Loucy (cell line): ENCODE data around the gene CROCC.
"Not testable (repeated sequence)": the region's sequence is repeated elsewhere in the genome, so short reads cannot be mapped to it uniquely, and the experiment has no call there.

Source experiments
- CTCF ChIP-seq: fragments of 200-600 bp; sonication (generic); conservative IDR thresholded peaks from 2 replicates; pipeline ENCODE4 v1.5.1; 2014; ENCODE audit warnings: mild to moderate bottlenecking, antibody characterized with exemption, low read length
- EZH2phosphoT487 ChIP-seq: fragments of 200-600 bp; IDR thresholded peaks from 2 replicates; pipeline ENCODE4 v1.6.1; 2018; ENCODE audit warnings: antibody characterized with exemption, mild to moderate bottlenecking, moderate library complexity, borderline replicate concordance

GRCh38 chr1:16916036-16916880 is 5.5 kb upstream of the CROCC start:
- TF ChIP-seq CTCF, EZH2phosphoT487: not testable (repeated sequence)
